Measurements from ENCODE around the gene MLPH. TPM values are rescaled to one million over a fixed set of nuclear protein-coding genes. Genes with fewer than 3 reads are reported as not detected.

MLPH gene
- total and polyA plus RNA-seq, 7 experiments from 2014 or later, result not detected

DNA sequence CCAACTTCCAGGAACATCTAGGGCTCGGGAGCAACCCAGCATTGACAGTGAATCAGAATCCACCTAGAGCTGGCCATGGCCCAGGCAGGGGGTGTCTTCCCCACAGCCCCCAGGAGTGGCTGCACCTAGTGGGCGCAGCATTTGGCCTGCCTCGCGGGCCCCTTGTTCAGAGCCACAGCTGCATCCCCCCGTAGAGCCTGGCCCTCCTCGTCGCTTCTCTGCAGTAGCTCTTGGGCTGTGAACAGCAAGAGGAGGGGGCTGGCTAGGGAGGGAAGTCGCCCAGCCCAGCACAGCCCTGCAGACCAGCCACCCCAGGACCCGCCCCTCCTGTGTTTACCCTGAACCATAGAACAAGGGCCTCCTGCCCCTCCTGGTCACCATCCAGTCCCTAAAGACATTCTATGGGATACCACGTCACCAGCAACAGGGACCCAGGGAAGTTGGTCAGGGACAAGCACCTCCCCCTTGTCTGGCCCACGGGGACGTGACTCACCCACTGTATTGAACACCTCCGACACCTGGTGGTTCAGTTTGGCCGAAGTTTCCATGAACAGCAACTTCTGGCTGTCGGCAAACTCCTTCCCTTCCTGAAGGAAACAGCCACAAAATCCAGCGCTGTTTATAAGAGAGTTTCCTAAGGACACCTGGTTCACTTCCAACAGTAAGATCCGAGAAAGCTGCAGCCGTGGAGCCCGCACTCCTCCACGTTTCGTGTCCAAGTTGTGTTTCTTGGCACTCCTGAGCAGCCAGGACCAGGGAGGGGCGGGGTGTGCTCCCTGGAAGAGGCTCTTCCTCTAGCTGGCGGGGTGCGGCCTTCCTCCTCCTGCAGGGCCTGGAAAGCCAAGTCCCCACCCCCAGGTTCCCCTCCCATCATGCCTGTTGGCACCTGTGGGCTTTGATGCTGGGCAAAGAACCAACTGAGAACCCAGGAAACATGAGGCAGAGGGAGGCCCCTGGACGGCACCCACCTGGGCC, 88.1 kb downstream of the MLPH start:
- Histone ChIP-seq H3K4me1 (ENCODE audit: control insufficient read depth in 2 of 2, insufficient read depth in 2 of 2, low read length in 2 of 2) (no peaks in the 10 kb centered on the region), H3K9me3 (ENCODE audit: control insufficient read depth in 2 of 3, low read length in 3 of 3) (no peaks in the 10 kb centered on the region), H3K27me3 (ENCODE audit: control insufficient read depth in 2 of 2, insufficient read depth in 2 of 2, low read length in 2 of 2) (no peaks in the 10 kb centered on the region), H3K4me3 (ENCODE audit: low read length) (no peak overlapping the region), H3K36me3 (ENCODE audit: control insufficient read depth in 2 of 3, insufficient read depth in 3 of 3, low read length in 3 of 3) (no peaks in the 10 kb centered on the region), H3K27ac (ENCODE audit: low read depth, low read length) (no peak overlapping the region)
- H3K36me3 Mint-ChIP-seq, result no peaks in the 10 kb centered on the region
- CTCF ChIA-PET, result interaction anchor here (0.5 to 4.6 kb wide), 5 partner anchors 17 to 421 kb away, joined by 3 to 61 read pairs (median 4); no protein-coding TSS in a partner anchor
- DNase-seq (no peak), ATAC-seq (no peak)
- H3K4me3 Mint-ChIP-seq, result no peak overlapping the region
- peaks cover 0 to 6% (median 0%) of the 10 kb centered on the region in 5 donors for H3K27me3 Mint-ChIP-seq
- intact Hi-C loops (cut with micrococcal nuclease), result loop anchor here (5.0 to 10.0 kb wide), 2 partner anchors 450 to 1808 kb away; no protein-coding TSS in a partner anchor
- H3K4me1 Mint-ChIP-seq, result peaks cover 0 to 7% (median 5%) of the 10 kb centered on the region in 7 donors
- POLR2A ChIA-PET, result no interaction called here
- H3K27ac Mint-ChIP-seq, result no peak overlapping the region
- no peaks in the 10 kb centered on the region for H3K9me3 Mint-ChIP-seq

DNA sequence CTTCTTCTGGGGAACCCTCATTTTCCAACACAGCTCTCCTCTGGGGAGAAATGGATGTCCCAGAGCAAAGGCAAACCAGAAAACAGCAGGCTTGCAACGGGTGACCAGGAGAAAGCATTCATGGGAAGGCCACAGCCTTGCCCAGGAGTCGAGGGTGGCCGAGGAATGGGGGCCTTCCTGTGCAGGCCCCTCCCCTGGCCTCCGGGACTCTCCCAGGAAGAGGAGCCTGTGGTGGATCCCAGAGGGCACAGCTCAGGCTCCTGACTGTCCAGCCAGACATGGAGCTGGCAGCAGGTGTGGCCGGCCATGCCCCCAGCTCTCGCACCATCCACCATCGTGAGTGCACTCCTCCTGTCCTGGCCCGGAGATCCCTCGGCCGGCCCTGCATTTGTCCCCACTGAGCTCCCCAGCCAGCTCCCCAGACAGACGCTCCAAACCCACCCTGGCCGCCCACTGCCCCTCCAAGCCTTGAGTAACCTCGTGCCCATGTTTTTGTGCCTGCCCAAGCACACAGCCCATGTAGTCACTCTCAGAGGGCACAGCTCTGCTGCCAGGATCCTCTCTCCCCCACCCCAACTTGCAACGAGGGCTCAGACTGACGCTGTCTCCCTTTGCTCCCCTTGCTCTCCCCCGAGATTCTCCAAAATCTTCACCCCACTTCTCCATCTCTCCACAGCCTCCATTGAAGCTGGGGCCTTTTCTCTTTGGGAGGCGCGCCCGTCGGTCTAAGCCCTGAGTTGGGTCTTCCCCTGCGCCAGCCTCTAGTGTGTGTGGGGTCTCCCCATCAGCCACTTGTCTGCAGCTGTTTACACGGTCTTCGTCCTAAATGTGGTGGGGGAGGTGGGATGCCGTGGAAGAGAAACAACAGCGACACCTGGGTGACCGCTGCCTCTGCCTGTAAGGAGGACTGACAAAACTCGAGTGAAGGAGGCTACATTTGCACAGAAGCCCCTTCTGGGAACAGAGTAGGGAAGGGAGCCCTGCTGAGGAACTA, 89.1 kb downstream of the MLPH start:
- no peaks in the 10 kb centered on the region for H3K36me3 Mint-ChIP-seq
- no peak overlapping the region for H3K4me3 Mint-ChIP-seq
- no peak overlapping the region for H3K27ac Mint-ChIP-seq
- ATAC-seq, result no peak
- intact Hi-C loops (cut with micrococcal nuclease), result loop anchor here in 1 of 2 donors (10.0 kb wide), 1 partner anchor 451 kb away; no protein-coding TSS in a partner anchor
- no peaks in the 10 kb centered on the region for H3K36me3 ChIP-seq (ENCODE audit: control insufficient read depth in 2 of 3, insufficient read depth in 3 of 3, low read length in 3 of 3)
- CTCF ChIA-PET, result interaction anchor here (0.5 to 2.0 kb wide), 4 partner anchors 63 to 422 kb away, joined by 3 to 8 read pairs (median 3); no protein-coding TSS in a partner anchor
- no peak overlapping the region for H3K27ac ChIP-seq (ENCODE audit: low read depth, low read length)
- H3K27me3 Mint-ChIP-seq, result peaks cover 0 to 6% (median 0%) of the 10 kb centered on the region in 5 donors
- no peaks in the 10 kb centered on the region for H3K9me3 Mint-ChIP-seq
- no peaks in the 10 kb centered on the region for H3K27me3 ChIP-seq (ENCODE audit: control insufficient read depth in 2 of 2, insufficient read depth in 2 of 2, low read length in 2 of 2)
- H3K4me1 Mint-ChIP-seq, result peaks cover 0 to 7% (median 5%) of the 10 kb centered on the region in 7 donors
- POLR2A ChIA-PET, result no interaction called here
- H3K4me3 ChIP-seq (ENCODE audit: low read length), result no peak overlapping the region
- H3K9me3 ChIP-seq (ENCODE audit: control insufficient read depth in 2 of 3, low read length in 3 of 3), result no peaks in the 10 kb centered on the region
- H3K4me1 ChIP-seq (ENCODE audit: control insufficient read depth in 2 of 2, insufficient read depth in 2 of 2, low read length in 2 of 2), result no peaks in the 10 kb centered on the region
- DNase-seq, result no peak

DNA sequence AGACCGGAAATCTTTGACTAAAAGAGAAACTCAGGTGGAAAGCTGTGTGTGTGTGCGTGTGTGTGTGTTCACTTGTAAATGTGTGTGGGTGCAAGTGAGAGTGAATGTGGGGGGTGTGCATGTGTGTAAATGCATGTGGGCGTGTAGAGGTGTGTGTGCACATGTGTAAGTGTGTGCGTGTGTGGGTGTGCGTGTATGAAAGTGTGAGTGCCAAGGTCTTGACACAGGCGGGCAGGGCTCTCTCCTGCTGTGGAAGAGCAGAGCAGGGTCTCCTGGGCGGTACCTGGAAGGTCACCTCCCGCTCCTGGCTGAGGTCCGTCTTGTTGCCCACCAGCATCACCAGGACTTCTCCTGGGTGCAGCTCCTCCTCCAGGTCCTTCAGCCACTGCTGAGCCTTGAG, 89.9 kb downstream of the MLPH start:
- peak overlapping the region in 3 of 9 donors; percentile 8 to 79 (median 68) for H3K27ac Mint-ChIP-seq
- intact Hi-C loops (cut with micrococcal nuclease), result loop anchor here in 1 of 2 donors (10.0 kb wide), 1 partner anchor 452 kb away; no protein-coding TSS in a partner anchor
- Histone ChIP-seq H3K27me3 (ENCODE audit: control insufficient read depth in 2 of 2, insufficient read depth in 2 of 2, low read length in 2 of 2) (no peaks in the 10 kb centered on the region), H3K4me3 (ENCODE audit: low read length) (no peak overlapping the region), H3K4me1 (ENCODE audit: control insufficient read depth in 2 of 2, insufficient read depth in 2 of 2, low read length in 2 of 2) (no peaks in the 10 kb centered on the region), H3K36me3 (ENCODE audit: control insufficient read depth in 2 of 3, insufficient read depth in 3 of 3, low read length in 3 of 3) (no peaks in the 10 kb centered on the region), H3K27ac (ENCODE audit: low read depth, low read length) (no peak overlapping the region), H3K9me3 (ENCODE audit: control insufficient read depth in 2 of 3, low read length in 3 of 3) (no peaks in the 10 kb centered on the region)
- DNase-seq, result no peak
- POLR2A ChIA-PET, result no interaction called here
- no peak for ATAC-seq
- no peaks in the 10 kb centered on the region for H3K36me3 Mint-ChIP-seq
- H3K27me3 Mint-ChIP-seq, result peaks cover 0 to 6% (median 0%) of the 10 kb centered on the region in 5 donors
- CTCF ChIA-PET, result interaction anchor here (0.5 to 2.0 kb wide), 2 partner anchors 64 to 107 kb away, joined by 3 to 8 read pairs; no protein-coding TSS in a partner anchor
- H3K4me1 Mint-ChIP-seq, result peaks cover 0 to 8% (median 6%) of the 10 kb centered on the region in 7 donors
- no peak overlapping the region for H3K4me3 Mint-ChIP-seq
- H3K9me3 Mint-ChIP-seq, result no peaks in the 10 kb centered on the region

DNA sequence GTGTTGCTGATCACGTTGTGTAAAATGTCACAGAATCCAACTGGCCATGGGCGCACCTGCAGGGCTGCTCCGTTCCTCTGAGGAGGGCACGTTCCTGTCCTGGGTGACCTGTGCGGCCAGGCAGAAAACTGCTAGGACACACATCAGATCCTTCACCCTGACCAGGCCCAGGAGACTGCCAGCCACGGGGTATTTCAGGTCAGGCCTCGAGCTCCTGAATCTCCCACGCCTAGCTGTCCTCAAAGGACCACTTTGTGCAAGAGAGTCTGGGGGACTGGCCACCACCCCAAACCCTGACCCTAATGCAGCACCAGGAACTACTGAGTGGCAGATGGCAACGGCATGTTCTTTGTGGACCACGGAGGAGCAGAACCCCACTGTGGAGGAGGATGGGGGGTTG, 90.4 kb downstream of the MLPH start:
- intact Hi-C loops (cut with micrococcal nuclease), result loop anchor here in 1 of 2 donors (10.0 kb wide), 1 partner anchor 453 kb away; no protein-coding TSS in a partner anchor
- Mint-ChIP-seq H3K27me3 (peaks cover 0 to 6% (median 0%) of the 10 kb centered on the region in 5 donors), H3K36me3 (no peaks in the 10 kb centered on the region), H3K9me3 (no peaks in the 10 kb centered on the region), H3K4me1 (peaks cover 0 to 6% (median 4%) of the 10 kb centered on the region in 7 donors), H3K27ac (peak overlapping the region in 1 of 9 donors; percentile 79), H3K4me3 (no peak overlapping the region)
- ATAC-seq (no peak), DNase-seq (no peak)
- CTCF ChIA-PET, result interaction anchor here (2.0 kb wide), 1 partner anchor 65 kb away, joined by 8 read pairs; no protein-coding TSS in a partner anchor
- Histone ChIP-seq H3K9me3 (ENCODE audit: control insufficient read depth in 2 of 3, low read length in 3 of 3) (no peaks in the 10 kb centered on the region), H3K27me3 (ENCODE audit: control insufficient read depth in 2 of 2, insufficient read depth in 2 of 2, low read length in 2 of 2) (no peaks in the 10 kb centered on the region), H3K27ac (ENCODE audit: low read depth, low read length) (no peak overlapping the region), H3K36me3 (ENCODE audit: control insufficient read depth in 2 of 3, insufficient read depth in 3 of 3, low read length in 3 of 3) (no peaks in the 10 kb centered on the region), H3K4me1 (ENCODE audit: control insufficient read depth in 2 of 2, insufficient read depth in 2 of 2, low read length in 2 of 2) (no peaks in the 10 kb centered on the region), H3K4me3 (ENCODE audit: low read length) (no peak overlapping the region)
- POLR2A ChIA-PET, result no interaction called here

DNA sequence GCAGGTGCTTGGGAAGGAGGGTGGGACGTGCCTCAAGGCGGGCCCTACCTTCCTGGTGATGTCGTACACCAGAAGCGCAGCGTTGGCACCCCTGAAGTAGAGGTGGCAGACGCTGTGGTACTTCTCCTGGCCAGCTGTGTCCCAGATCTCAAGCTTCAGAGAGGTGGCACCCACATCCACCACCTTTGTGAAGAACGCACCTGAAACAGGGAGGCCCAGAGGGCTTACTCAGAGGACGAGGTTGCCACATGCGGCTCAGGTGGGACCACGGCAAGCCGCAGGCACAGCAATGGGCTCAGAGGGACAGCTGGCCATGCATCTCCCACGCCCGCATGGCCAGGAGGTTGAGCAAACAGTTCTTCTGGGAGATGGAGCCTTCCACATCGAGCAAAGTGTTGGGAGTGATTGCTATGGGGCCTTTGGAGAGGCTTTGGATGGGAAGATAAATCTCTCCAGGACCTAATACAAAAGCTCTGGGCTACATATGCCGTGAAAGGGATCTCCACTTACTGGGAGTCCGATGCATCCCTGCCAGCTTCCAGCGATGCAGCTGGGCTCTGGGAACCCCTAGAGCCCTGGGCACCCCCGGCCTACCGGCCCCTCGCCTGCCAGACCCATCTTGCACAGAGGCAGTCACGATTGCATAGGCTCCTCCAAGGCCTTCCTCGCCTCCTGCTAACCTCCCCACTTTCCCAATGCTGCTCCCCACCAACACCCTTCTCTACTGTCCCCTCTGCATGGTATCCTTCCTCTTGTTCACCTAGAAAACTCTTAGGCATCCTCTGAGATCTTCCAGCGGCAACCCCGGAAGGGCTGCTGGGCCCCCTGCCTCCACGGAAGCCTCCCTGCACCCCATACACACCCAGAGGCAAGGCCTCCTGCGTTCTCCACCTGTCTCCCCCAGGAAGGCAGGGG, 91.2 kb downstream of the MLPH start:
- H3K36me3 ChIP-seq (ENCODE audit: control insufficient read depth in 2 of 3, insufficient read depth in 3 of 3, low read length in 3 of 3), result no peaks in the 10 kb centered on the region
- no peak overlapping the region for H3K27ac ChIP-seq (ENCODE audit: low read depth, low read length)
- POLR2A ChIA-PET, result no interaction called here
- Mint-ChIP-seq H3K27me3 (peaks cover 0 to 6% (median 0%) of the 10 kb centered on the region in 5 donors), H3K9me3 (no peaks in the 10 kb centered on the region), H3K27ac (no peak overlapping the region), H3K36me3 (no peaks in the 10 kb centered on the region), H3K4me1 (peaks cover 0 to 6% (median 4%) of the 10 kb centered on the region in 7 donors), H3K4me3 (no peak overlapping the region)
- H3K9me3 ChIP-seq (ENCODE audit: control insufficient read depth in 2 of 3, low read length in 3 of 3), result no peaks in the 10 kb centered on the region
- H3K4me3 ChIP-seq (ENCODE audit: low read length), result no peak overlapping the region
- H3K27me3 ChIP-seq (ENCODE audit: control insufficient read depth in 2 of 2, insufficient read depth in 2 of 2, low read length in 2 of 2), result no peaks in the 10 kb centered on the region
- H3K4me1 ChIP-seq (ENCODE audit: control insufficient read depth in 2 of 2, insufficient read depth in 2 of 2, low read length in 2 of 2), result no peaks in the 10 kb centered on the region
- no peak for ATAC-seq
- DNase-seq, result no peak
- CTCF ChIA-PET, result no interaction called here
- intact Hi-C loops (cut with micrococcal nuclease), result loop anchor here in 1 of 2 donors (10.0 kb wide), 1 partner anchor 453 kb away; no protein-coding TSS in a partner anchor
